ENCODE results near the gene TSPOAP1.

DNA sequence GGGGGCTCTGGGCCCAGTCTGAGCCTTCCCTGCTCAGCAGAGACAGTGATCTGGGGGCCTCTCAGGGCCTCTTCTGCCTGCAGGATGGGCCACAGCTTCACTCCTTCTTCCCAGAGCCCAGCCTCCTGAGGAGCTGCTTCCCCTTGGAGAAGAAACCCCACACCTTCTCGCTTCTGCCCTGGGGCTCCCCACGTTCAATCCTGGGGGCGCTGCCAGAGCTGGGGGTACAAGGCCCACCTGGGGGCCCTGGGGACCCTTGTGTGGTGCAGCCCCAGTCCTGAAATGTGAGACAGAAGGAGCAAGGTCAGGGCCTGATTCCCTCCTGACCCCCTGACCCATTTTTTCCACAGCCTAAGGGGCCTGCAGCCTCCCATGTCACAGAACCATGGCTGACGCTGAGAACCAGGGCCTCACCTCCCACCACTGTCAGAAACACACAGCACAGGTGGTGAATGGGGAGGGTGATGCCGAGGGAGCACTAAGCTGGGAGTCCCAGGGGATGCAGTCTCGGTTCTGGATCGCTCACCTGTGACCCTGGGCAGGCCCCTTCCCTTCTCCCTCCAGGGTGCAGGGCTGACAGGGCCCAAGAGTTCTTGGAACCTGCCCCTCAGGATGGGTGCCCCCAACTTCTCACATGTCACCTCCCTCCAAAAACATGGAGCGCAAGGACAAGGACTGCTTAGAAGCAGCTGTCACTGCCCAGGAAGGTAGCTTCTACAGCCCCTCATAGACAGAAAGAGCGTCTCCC, 26.2 kb downstream of the TSPOAP1 start:
- TF ChIP-seq, protein P1, sequence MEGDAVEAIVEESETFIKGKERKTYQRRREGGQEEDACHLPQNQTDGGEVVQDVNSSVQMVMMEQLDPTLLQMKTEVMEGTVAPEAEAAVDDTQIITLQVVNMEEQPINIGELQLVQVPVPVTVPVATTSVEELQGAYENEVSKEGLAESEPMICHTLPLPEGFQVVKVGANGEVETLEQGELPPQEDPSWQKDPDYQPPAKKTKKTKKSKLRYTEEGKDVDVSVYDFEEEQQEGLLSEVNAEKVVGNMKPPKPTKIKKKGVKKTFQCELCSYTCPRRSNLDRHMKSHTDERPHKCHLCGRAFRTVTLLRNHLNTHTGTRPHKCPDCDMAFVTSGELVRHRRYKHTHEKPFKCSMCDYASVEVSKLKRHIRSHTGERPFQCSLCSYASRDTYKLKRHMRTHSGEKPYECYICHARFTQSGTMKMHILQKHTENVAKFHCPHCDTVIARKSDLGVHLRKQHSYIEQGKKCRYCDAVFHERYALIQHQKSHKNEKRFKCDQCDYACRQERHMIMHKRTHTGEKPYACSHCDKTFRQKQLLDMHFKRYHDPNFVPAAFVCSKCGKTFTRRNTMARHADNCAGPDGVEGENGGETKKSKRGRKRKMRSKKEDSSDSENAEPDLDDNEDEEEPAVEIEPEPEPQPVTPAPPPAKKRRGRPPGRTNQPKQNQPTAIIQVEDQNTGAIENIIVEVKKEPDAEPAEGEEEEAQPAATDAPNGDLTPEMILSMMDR (IDR thresholded peaks at IDR 0.05): no peak
- TF ChIP-seq POLR2AphosphoS5 (IDR thresholded peaks at IDR 0.05; ENCODE audit: insufficient read depth in 1 of 2, low read depth in 1 of 2): no peak
